AG09309 (cell line): ENCODE measurements around the gene SEMA3G.
A peak's percentile ranks its signal among the peaks of the same experiment; 100 is the strongest.

Experiments
- DNase-seq: peaks from one replicate; pipeline ENCODE4 v3.0.0-alpha.2; 2010; ENCODE audit warnings: low read depth
- H3K4me3 ChIP-seq: 2 replicates; pipeline ENCODE4 v1.5.1; 2011; ENCODE audit warnings: mild to moderate bottlenecking, low read depth, low read length, moderate library complexity; ENCODE audit not compliant: control insufficient read depth
- CTCF ChIP-seq: IDR thresholded peaks from 2 replicates; pipeline ENCODE4 v1.5.1; 2011; ENCODE audit warnings: mild to moderate bottlenecking, low read depth, low read length, inconsistent platforms; ENCODE audit not compliant: insufficient read depth, control insufficient read depth; ENCODE audit errors: missing control alignments

Gene SEMA3G

GRCh38 chr3:52471371-52472238, 26.7 kb upstream of the SEMA3G start:
- DNase-seq = no peak
- H3K4me3 ChIP-seq = no peak overlapping the region
- TF ChIP-seq CTCF = peak; percentile 65

- TF ChIP-seq CTCF = no peak
- DNase-seq = no peak
- no peak overlapping the region for H3K4me3 ChIP-seq
Measured at GRCh38 chr3:52470920-52471319, 26.0 kb upstream of the SEMA3G start.

GRCh38 chr3:52469001-52469400, 24.1 kb upstream of the SEMA3G start:
- no peak for TF ChIP-seq CTCF
- no peak for DNase-seq
- no peak overlapping the region for H3K4me3 ChIP-seq

GRCh38 chr3:52468336-52468735, 23.4 kb upstream of the SEMA3G start:
- no peak for DNase-seq
- TF ChIP-seq CTCF = no peak
- H3K4me3 ChIP-seq = no peak overlapping the region

- DNase-seq = no peak
- H3K4me3 ChIP-seq = no peak overlapping the region
- TF ChIP-seq CTCF = no peak
Measured at GRCh38 chr3:52463416-52463815, 18.5 kb upstream of the SEMA3G start.

- DNase-seq = no peak
- no peak for TF ChIP-seq CTCF
- no peak overlapping the region for H3K4me3 ChIP-seq
Measured at GRCh38 chr3:52461874-52462273, 17.0 kb upstream of the SEMA3G start.
